Measurements from ENCODE around the gene TADA3.

GRCh38 chr3:9748031-9748430, 44.2 kb downstream of the TADA3 start:
- no peak for TF ChIP-seq CTCF (IDR thresholded peaks at IDR 0.05)
- no peak for TF ChIP-seq EP300 (IDR thresholded peaks at IDR 0.05)
- no peak for TF ChIP-seq POLR2A (IDR thresholded peaks at IDR 0.05)
